Measurements from ENCODE around the gene MSMP.

The MSMP gene

DNA sequence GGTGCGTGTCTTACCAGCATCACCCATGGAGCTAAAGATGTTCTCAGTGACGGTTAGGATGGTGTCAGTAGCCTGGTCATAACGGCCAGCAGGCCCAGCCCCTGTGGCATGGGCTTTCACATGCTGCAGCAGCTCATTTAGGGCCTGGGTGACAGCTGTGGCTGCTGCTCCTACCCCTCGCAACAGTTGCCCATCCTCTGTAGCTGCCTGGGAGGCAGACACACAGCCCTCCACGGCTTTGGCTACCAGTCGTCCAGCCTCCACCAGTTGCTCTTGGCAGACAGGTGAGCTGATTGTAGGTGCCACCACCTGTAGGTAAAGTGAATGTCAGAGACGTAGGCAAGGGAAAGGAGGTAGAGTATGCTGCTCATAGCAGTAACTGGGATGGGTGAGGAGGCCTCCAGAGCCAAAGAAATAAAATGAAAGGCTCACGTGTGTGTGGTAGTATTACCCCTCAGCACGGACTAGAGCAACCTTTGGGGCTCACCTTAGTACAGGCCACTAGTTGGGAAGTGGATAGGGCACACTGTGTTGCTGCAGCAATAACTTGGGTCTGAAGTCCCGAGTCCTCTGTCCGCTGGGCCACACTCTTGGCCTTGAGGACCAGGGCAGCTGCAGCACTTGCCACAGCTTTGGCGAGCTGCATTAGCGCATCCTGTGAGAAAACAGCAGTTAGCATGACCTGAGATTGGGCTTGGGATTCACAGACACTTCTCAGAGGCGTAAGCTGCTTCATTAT lies 36.8 kb downstream of the MSMP start:
- DNase-seq: no peak

DNA sequence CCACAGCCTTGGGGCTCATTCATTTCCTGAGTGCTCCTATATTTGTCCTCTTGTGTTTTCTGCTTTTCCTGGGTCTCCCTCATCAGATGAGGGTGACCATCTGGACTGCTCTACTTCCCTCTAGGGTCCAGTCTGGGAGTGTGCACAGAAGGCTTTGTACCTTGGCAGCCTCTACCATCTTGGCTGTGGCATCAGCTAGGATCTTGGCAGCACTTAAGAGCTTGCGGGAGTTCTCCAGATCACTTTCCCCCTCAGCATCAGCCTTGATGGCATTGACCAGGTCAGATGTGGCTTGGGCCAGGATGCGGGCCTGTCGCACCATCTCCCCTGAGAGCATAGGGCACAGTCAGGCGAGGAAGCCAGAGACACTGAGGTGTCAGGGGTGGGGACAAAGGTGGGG lies 37.8 kb downstream of the MSMP start:
- DNase-seq: no peak

DNA sequence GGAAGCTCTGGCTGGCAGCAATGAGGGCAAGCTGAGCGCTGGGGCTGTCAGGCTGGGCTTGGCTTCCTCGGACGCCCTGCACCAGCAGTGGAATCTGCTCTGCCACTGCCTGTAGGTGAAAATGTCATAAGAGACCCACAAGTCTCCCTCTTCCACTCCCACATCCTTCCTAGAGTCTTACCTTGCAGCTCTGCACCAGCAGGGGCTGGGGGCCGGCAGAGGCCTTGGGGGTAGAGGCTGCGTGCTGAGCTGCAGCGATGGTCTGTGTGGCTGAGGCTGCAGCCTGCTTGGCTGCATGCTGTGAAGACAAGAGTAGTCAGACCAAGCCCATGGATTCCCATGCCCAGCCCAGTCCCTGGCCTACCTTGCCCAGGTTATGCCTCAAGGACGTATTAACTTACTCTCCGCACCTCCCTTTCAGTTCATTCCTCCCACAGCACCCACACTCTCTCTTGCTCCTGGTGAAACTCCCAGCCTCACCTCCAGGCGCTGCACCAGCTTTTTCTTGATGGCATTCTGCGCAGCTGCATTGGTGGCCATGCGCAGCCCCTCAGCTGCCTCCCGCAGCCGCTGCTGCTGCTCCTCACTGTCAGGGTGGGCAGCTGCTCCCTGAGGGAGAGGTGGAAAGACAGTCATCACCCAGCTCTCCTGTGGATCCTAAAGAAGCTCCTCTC lies 39.4 kb downstream of the MSMP start:
- DNase-seq: no peak

DNA sequence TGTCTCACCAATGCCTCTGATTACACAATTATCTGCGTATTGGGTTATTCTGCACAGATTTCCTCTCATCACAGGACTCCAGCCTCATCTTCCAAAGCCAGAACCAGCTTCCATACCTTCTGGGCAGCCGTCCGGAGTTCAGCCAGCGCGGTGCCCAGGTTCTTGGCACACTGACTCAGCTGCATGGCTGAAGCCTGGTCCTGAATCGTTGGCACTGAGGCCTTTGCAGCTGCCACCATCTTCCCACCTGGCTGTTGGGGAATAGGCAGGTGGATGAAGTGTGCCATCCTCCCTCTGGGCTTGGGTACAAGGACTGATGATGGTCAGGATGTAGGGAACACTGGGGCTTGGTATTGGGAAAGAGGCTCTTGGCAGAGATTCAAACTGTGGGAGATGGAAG lies 40.0 kb downstream of the MSMP start:
- no peak for DNase-seq

DNA sequence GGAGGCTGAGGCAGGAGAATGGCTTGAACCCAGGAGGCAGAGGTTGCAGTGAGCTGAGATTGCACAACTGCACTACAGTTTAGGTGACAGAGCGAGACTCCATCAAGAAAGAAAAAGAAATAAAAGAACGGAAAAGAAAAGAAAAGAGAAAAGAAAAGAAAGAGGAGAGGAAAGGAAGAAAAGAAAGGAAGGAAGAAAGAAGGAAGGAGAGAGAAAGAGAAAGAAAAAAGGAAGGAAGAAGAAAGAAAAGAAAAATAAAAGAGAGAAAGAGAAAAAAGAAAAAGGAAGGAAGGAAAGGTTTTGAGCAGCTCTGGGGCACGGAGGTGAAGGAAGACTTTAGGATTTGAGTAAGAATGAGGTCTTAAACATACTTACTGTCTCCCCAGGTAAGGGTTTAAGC lies 40.5 kb downstream of the MSMP start:
- no peak for DNase-seq

DNA sequence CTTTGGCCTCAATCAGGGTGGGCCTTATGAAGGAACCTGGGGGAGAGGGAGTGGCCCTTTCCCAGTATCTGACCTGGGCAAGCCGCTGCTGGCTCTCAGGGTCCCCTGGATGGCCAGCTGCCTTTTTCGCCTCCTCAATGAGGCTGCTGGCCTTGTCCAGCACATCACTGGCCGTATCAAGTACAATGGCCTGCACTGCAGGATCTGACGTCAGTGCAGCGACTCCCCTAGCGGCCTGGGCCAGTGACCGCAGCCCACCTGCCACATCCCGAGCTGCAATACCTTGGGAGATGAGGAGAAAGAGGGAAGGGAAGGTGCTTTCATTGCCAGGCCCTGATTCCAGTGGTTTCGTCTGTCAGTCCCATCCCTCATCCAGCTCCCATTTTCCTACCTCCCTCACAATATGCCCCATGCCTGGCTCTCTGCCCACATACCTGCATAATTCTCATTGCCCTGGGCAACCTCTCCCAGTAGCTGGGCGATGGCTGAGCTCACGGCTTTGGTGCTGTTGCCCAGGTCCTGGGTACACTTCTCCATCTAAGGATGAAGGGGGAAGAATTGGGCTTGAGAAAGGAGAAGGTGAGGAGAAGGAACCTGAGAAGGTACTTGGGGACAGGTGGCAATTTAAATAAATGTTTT lies 41.2 kb downstream of the MSMP start:
- DNase-seq: no peak

DNA sequence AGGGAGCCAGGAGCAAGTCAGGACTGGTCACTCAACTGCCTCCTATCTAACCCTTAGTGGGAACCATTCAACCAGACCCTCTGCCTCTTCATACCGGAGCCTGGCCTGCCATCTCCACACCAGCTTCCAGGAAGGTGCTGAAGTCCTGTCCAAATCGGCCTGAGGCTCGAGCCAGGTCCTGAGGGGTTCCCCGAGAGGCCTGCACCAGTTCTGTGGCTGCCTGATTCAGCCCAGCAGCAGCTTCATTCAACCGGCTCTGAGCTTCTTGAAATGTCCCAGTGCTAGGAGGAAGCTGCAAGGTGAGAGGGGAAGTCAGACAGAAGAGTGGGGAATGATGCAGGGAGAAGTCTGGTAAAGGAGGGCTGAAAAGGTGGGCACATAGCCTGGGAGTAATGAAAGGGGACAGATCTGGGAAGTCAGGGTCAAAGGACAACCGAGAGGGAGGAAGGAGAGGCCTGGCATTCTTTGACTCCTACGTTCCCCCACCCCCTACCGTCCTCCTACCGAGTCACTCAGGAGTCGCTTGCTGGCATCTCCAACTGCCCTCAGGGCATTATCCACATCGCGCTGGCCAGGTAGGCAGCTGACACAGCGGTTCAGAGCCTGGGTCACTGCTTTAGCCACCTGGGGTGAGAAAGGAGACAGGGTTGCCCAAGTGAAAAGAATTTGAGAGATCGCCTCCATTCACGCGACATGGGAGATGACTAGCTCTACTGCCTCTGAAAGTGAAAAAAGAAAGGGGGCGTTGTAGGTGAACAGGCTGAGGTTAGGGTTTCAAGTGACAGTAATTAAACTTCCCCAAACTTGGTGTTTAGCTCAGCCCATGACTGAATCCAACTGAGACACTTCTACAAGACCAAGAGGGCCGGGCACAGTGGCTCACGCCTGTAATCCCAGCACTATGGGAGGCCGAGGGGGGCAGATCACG lies 42.3 kb downstream of the MSMP start:
- no peak for DNase-seq

DNA sequence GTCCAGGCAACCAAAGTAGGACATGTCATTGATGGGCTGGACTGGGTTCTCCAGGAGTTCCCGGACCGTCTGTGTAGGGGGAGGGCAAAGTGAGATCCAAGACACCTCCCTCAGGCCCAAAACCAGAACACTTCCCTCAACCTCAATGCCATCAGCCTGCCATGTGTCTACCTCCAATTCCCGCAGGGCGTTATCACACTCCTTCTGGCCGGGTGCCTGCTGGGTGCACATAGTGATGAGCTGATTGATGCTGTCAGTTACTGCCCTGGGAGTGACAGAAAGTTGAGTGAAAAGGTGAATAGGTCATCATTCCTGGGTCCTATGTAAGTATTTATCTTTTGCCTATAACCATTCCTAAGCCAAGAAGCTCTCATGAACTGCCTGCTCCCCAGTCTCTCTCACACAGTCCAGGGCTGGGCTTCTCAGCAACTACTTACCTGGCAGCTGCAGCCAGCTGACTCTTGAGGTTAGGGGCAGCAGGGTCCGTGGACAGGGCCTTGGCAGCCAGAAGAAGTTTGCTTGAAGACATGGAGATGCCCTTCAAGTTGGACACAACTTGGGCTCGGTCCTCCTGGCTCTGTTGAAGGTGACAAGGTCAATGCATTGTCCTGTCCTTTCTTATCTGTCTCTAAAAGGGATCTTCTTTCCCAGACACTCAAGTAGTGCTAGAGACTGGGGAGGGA lies 43.1 kb downstream of the MSMP start:
- DNase-seq: no peak

DNA sequence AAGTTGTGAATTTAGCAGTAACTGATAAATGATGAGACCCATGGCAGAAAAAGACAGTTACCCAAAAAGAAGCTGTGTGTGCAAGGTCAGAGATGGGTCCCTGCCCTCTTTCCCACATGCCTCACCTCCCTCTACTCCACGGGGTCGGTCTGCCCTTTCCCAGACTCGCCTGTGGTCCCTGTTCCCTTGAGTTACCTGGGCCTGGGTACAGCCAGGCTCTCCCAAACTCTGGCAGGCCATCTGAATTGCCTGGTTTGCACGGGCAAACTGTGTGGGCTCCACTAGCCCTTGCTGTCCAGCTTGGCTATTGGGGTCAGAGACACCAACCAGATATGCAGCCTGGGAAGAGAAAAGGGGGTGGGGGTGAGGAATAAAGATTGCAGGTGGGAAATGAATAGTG lies 45.9 kb downstream of the MSMP start:
- no peak for DNase-seq

DNA sequence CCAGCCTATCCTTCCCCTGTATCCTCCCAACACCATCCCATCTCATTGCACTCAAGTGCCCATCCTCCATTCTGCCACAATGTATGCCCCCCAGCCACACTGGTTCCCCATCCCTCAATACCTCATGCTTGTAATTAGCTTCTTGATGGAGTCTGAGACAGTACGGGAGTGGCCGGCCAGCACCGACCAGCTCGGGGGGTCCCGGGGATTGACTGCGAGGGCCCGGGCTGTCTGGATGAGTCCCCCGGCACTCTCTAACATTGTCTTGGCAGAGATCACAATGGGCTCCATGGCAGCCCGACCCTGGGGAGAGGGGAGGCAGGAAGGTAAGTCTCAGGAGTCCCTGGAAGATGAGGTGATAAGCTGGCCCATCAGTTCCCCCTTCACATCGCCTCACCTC lies 47.1 kb downstream of the MSMP start:
- no peak for DNase-seq

DNA sequence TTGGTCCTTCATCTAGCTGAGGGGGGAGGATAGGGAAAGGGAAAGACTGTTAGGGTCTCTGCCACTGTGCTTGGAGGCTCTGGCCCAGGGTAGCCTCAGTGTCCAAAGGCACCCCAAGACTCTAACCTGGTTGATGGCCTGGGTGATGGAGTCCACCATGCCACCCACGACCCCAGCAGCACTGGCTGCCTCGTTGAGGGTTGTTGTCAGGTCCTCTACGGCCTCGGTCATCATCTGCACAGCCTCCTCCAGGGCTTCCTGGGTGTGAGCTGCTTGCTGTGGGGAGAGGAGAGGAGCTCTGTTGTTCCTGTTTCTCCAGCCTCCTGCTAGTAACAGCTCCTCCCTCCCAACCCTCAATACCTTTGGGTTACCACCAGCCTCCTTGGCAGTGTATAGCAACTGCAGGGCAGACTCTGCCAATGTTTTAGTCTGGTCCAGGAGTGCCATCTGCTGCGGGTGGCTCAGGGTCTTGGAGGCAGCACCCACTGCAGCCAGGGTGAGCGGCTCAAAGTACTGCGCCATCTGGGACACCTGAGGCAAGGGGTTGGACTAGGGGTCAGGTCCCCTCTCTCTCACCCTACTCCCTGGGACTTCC lies 48.1 kb downstream of the MSMP start:
- DNase-seq: no peak

DNA sequence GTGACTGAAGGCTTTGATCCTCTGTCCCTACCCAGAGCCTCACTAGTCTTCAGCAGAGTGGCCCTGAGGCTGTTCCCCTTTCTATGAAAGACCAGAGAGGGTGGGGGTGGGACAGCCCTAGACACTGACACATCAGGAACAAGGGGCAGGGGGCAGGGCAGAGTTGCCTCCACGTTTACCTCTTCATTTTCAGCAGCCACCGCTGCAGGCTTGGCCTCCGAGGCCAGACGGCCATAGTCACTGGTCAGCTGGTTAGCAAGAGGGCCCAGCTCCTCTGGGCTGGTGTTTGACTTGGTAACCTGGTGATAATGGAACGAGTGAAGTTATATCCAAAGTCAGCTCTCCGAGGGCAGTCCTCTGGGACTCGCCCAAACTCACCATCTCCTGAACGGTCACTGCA lies 48.7 kb downstream of the MSMP start:
- DNase-seq: no peak

DNA sequence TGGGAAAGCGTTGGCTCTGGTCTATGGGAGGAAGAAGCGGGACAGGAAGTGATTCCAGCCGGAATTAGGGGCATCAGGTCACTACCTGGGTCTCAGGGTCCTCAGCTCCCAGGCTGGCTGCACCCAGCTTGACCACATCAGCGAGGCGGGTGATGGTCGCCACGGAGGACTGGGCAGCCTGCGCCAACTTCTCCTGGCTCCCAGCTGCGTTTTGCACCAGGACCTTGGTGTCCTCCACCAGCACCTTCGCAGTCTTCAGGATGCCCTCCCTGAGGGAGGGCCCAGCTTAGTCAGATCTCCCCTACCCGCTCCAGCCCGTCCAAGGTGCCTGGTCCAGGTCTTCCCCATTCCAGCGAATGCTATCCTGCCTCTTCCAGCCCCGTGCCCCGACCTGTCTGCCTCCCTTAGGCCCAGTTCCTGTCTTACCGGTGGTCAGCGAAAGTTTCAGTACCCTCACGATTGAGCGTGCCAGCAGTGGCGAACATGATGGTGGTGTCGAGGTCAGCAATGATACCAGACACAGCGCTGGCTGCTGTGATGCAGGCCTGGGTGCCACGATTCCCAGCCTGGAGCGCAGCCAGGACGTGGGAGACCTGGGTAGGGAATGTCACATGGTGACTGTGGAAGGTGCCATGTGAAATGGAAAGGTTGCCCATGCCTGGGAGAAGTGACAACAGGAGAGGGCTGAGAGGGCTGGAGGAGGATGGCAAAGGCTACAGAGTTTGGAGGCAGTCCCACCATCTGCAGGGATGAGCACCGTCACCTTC lies 50.0 kb downstream of the MSMP start:
- DNase-seq: no peak

Data from midbrain (tissue), 1 donor.